Endodermal cell (in vitro differentiated cells): Measurements from ENCODE around the gene SPTBN2. TPM values are rescaled to one million over a fixed set of nuclear protein-coding genes. Genes with fewer than 3 reads are reported as not detected.
"Not testable (repeated sequence)": the region's sequence is repeated elsewhere in the genome, so short reads cannot be mapped to it uniquely, and the experiment has no call there.

ENCODE experiments used
- DNase-seq: peaks from one replicate; pipeline ENCODE4 v3.0.0-alpha.2; 2017
- H3K27ac ChIP-seq: 2 replicates; pipeline ENCODE4 v1.5.1; 2013; ENCODE audit warnings: mild to moderate bottlenecking, low read depth, low read length, moderate library complexity
- H3K27me3 ChIP-seq: 2 replicates; pipeline ENCODE4 v1.6.1; 2013; ENCODE audit warnings: mild to moderate bottlenecking, low read length, moderate library complexity; ENCODE audit not compliant: insufficient read depth, control insufficient read depth, poor library complexity, severe bottlenecking
- H3K36me3 ChIP-seq: 2 replicates; pipeline ENCODE4 v1.7.0; 2013; ENCODE audit warnings: mild to moderate bottlenecking, low read length, moderate library complexity; ENCODE audit not compliant: control insufficient read depth, insufficient read depth
- H3K4me1 ChIP-seq: one replicate; pipeline ENCODE4 v1.7.0; 2013; ENCODE audit warnings: low read length; ENCODE audit not compliant: control insufficient read depth, insufficient read depth
- H3K4me3 ChIP-seq: 2 replicates; pipeline ENCODE4 v1.5.1; 2013; ENCODE audit warnings: mild to moderate bottlenecking, low read length, moderate library complexity
- H3K9ac ChIP-seq: 2 replicates; pipeline ENCODE4 v1.6.1; 2013; ENCODE audit warnings: mild to moderate bottlenecking, low read length, moderate library complexity; ENCODE audit not compliant: poor library complexity, severe bottlenecking; ENCODE audit errors: extremely low read depth
- H3K9me3 ChIP-seq: 2 replicates; pipeline ENCODE4 v1.6.1; 2013; ENCODE audit warnings: mild to moderate bottlenecking, low read length, moderate library complexity; ENCODE audit not compliant: control insufficient read depth
- H3K27ac Mint-ChIP-seq: 2 replicates; pipeline ENCODE4 v1.8.0; 2020; ENCODE audit warnings: mixed read lengths
- H3K27me3 Mint-ChIP-seq: 2 replicates; pipeline ENCODE4 v1.8.0; 2021; ENCODE audit warnings: mild to moderate bottlenecking, mixed read lengths; ENCODE audit not compliant: insufficient read depth
- H3K36me3 Mint-ChIP-seq: 2 replicates; pipeline ENCODE4 v1.8.0; 2020; ENCODE audit warnings: low read depth, mixed read lengths
- H3K4me1 Mint-ChIP-seq: 2 replicates; pipeline ENCODE4 v1.8.0; 2020; ENCODE audit warnings: mixed read lengths
- H3K4me3 Mint-ChIP-seq: 2 replicates; pipeline ENCODE4 v1.8.0; 2020; ENCODE audit warnings: mild to moderate bottlenecking, moderate library complexity, mixed read lengths
- H3K9me3 Mint-ChIP-seq: 2 replicates; pipeline ENCODE4 v1.8.0; 2020; ENCODE audit warnings: mild to moderate bottlenecking, mixed read lengths
- WGBS, 2 experiments: methylation state at CpG; one replicate each; pipeline versions ENCODE4 v1.1.5 to v1.1.7; 2013; ENCODE audit warnings: missing lambda C conversion rate in 2 of 2, mixed read lengths in 1 of 2; ENCODE audit not compliant: insufficient coverage in 1 of 2, insufficient read length in 1 of 2; 5-methylcytosine and 5-hydroxymethylcytosine counted together
- total RNA-seq, 2 donors: library from RNA; stranded (reverse); fragmentation: NEBNext Ultra II Directional in 1 of 2; extraction: Animal tissue kit (Norgen Biotek cat#: 25700) in 1 of 2; gene quantifications; 2 replicates in 1 of 2; 3 replicates in 1 of 2; pipeline ENCODE4 v1.2.1, GENCODE V29; 2021
- TF ChIP-seq, protein P1 (sequence below): fragments of 200-600 bp; sonication (generic); conservative IDR thresholded peaks from 2 replicates; pipeline ENCODE4 v1.5.0; 2021; ENCODE audit warnings: antibody characterized with exemption, mild to moderate bottlenecking

The SPTBN2 gene
- total RNA-seq, 2 donors from 2014 or later = 36.0 to 46.0 TPM

DNA sequence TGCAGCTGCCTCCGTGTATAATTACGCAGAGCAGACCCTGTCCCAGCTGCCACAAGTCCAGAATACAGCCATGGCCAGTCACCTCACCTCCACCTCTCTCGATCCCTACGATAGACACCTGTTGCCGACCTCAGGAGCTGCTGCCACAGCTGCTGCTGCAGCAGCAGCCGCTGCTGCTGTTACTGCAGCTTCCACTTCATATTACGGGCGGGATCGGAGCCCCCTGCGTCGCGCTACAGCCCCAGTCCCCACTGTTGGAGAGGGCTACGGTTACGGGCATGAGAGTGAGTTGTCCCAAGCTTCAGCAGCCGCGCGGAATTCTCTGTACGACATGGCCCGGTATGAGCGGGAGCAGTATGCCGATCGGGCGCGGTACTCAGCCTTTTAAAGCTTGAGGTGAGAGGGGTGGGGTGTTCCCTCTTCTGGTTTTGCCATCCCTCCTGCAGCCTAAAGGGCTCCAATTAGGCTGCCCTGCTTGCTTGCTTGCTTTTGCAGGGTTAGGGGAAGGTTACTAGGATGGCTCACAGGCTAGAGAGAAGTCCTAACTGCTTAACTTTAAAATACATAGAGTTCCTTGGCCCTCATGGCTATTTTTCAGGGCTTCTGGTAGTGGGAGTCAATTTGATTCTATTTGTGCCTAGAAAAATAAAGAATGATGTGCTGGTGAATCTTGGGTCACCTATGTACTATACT lies 85.1 kb downstream of the SPTBN2 start:
- TF ChIP-seq, protein P1, sequence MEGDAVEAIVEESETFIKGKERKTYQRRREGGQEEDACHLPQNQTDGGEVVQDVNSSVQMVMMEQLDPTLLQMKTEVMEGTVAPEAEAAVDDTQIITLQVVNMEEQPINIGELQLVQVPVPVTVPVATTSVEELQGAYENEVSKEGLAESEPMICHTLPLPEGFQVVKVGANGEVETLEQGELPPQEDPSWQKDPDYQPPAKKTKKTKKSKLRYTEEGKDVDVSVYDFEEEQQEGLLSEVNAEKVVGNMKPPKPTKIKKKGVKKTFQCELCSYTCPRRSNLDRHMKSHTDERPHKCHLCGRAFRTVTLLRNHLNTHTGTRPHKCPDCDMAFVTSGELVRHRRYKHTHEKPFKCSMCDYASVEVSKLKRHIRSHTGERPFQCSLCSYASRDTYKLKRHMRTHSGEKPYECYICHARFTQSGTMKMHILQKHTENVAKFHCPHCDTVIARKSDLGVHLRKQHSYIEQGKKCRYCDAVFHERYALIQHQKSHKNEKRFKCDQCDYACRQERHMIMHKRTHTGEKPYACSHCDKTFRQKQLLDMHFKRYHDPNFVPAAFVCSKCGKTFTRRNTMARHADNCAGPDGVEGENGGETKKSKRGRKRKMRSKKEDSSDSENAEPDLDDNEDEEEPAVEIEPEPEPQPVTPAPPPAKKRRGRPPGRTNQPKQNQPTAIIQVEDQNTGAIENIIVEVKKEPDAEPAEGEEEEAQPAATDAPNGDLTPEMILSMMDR = no peak
- Mint-ChIP-seq H3K36me3 (peaks cover 90% of the 10 kb centered on the region), H3K27me3 (no peaks in the 10 kb centered on the region), H3K4me3 (peak overlapping the region; percentile 99), H3K9me3 (no peaks in the 10 kb centered on the region), H3K4me1 (peaks cover 68% of the 10 kb centered on the region), H3K27ac (no peak overlapping the region)
- no peak for DNase-seq
- peak overlapping the region; percentile 100 for H3K4me3 ChIP-seq
- H3K9me3 ChIP-seq = no peaks in the 10 kb centered on the region
- no peak overlapping the region for H3K9ac ChIP-seq
- H3K36me3 ChIP-seq = peaks cover 96% of the 10 kb centered on the region
- no peak overlapping the region for H3K27ac ChIP-seq
- WGBS, 2 experiments = 94 to 95% methylated on average over 16 to 24 of the region's 24 CpGs
- no peaks in the 10 kb centered on the region for H3K27me3 ChIP-seq
- peaks cover 9% of the 10 kb centered on the region for H3K4me1 ChIP-seq

DNA sequence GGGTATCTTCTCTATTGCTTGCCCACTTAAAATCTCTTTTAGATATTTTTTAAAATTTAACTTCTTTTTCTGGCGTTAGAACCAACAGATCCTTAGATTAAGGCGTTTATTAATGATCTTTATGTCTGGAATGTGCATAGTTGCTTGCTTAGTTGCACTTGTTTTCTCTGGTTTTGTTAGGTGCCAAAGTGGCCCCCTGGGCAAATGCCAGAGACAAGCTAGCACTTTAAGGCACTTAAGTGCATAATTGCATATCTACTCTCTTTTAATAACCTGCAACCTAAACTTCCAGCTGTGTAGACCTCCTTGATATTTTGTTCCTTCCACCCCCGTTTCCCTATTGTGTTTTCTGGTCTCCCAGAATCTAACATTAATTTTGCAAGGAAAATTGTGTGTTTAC lies 87.2 kb downstream of the SPTBN2 start:
- Mint-ChIP-seq H3K9me3 (no peaks in the 10 kb centered on the region), H3K36me3 (peaks cover 78% of the 10 kb centered on the region), H3K27ac (no peak overlapping the region), H3K4me1 (peaks cover 77% of the 10 kb centered on the region), H3K27me3 (no peaks in the 10 kb centered on the region), H3K4me3 (peak overlapping the region; percentile 99)
- 84% methylated on average over 3 of the region's 3 CpGs; no CpG with 5 or more reads in 1 of the 2 experiments for WGBS, 2 experiments
- Histone ChIP-seq H3K4me3 (peak overlapping the region; percentile 100), H3K9ac (peak overlapping the region; percentile 34), H3K27ac (no peak overlapping the region), H3K36me3 (peaks cover 77% of the 10 kb centered on the region), H3K9me3 (no peaks in the 10 kb centered on the region), H3K27me3 (no peaks in the 10 kb centered on the region), H3K4me1 (peaks cover 9% of the 10 kb centered on the region)
- DNase-seq = no peak
- TF ChIP-seq, protein P1 = no peak

DNA sequence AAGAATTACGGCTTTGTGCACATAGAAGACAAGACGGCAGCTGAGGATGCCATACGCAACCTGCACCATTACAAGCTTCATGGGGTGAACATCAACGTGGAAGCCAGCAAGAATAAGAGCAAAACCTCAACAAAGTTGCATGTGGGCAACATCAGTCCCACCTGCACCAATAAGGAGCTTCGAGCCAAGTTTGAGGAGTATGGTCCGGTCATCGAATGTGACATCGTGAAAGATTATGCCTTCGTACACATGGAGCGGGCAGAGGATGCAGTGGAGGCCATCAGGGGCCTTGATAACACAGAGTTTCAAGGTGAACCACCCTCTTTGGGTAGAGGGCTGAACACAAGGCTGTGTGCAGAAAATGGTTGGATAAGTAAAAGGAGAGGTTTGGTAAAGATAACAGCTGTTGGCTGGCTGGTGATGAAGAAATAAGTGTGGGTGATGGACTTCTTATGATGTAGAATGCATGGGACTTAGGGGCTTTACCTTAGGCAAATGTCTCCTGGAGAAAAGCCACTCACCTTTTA lies 89.1 kb downstream of the SPTBN2 start:
- peak overlapping the region; percentile 99 for H3K4me3 Mint-ChIP-seq
- Histone ChIP-seq H3K4me3 (peak overlapping the region; percentile 100), H3K9ac (peak overlapping the region; percentile 99), H3K36me3 (peaks cover 65% of the 10 kb centered on the region)
- not testable (repeated sequence) for H3K9me3 ChIP-seq, H3K27ac ChIP-seq, H3K27me3 Mint-ChIP-seq, DNase-seq, H3K9me3 Mint-ChIP-seq, H3K4me1 ChIP-seq, H3K27me3 ChIP-seq
- 75 to 85% methylated on average over 3 to 8 of the region's 10 CpGs for WGBS, 2 experiments
- peaks cover 70% of the 10 kb centered on the region for H3K36me3 Mint-ChIP-seq
- peaks cover 64% of the 10 kb centered on the region for H3K4me1 Mint-ChIP-seq
- H3K27ac Mint-ChIP-seq = peak overlapping the region; percentile 100
